H1 (cell line): ENCODE measurements around the gene UQCR10. TPM values are rescaled to one million over a fixed set of nuclear protein-coding genes. Genes with fewer than 3 reads are reported as not detected.

Experiments used
- CTCF ChIA-PET: fragments of 300-600 bp; sonication (Branson Sonifier 250); formaldehyde crosslinking; loops from one replicate; lab custom pipeline; 2021; ENCODE audit not compliant: partially characterized antibody; lab: Charles Lee
- POLR2A ChIA-PET: fragments of 300-600 bp; sonication (Branson Sonifier 250); formaldehyde crosslinking; loops from one replicate; lab custom pipeline; 2021; ENCODE audit warnings: inconsistent platforms; ENCODE audit not compliant: partially characterized antibody; lab: Charles Lee
- DNase-seq, 2 experiments: peaks; one replicate each; pipeline versions ENCODE4 v3.0.0 to v3.0.0-alpha.2; 2010 to 2022; ENCODE audit warnings: low spot score in 2 of 2, low read depth in 1 of 2, mixed read lengths in 1 of 2
- FAIRE-seq: peaks from 2 replicates; lab custom pipeline; 2011; peaks lifted over from hg19 to GRCh38; lab: Jason Lieb, UNC
- H2AFZ ChIP-seq: 2 replicates; pipeline ENCODE4 v1.8.1; 2012; ENCODE audit warnings: low read length, inconsistent platforms
- H2AK5ac ChIP-seq: 2 replicates; pipeline ENCODE4 v1.6.1; 2013; ENCODE audit warnings: low read depth, low read length
- H2BK120ac ChIP-seq: replicated peaks from 2 replicates; pipeline ENCODE3; 2013; ENCODE audit warnings: low read depth, low read length, inconsistent platforms
- H2BK12ac ChIP-seq: 2 replicates; pipeline ENCODE4 v1.6.1; 2013; ENCODE audit warnings: low read depth, low read length
- H2BK15ac ChIP-seq: 2 replicates; pipeline ENCODE4 v1.6.1; 2013; ENCODE audit warnings: low read length
- H2BK20ac ChIP-seq: 2 replicates; pipeline ENCODE4 v1.6.1; 2013; ENCODE audit warnings: low read length
- H2BK5ac ChIP-seq: 2 replicates; pipeline ENCODE4 v1.6.1; 2013; ENCODE audit warnings: low read depth, low read length
- H3K14ac ChIP-seq: 2 replicates; pipeline ENCODE4 v1.6.1; 2013; ENCODE audit warnings: inconsistent platforms; ENCODE audit not compliant: insufficient read length
- H3K18ac ChIP-seq: 2 replicates; pipeline ENCODE4 v1.6.1; 2013; ENCODE audit warnings: low read length; ENCODE audit errors: extremely low read depth
- H3K23ac ChIP-seq: 2 replicates; pipeline ENCODE4 v1.6.1; 2013; ENCODE audit warnings: inconsistent platforms; ENCODE audit not compliant: insufficient read length
- H3K23me2 ChIP-seq: 2 replicates; pipeline ENCODE4 v1.6.1; 2013; ENCODE audit warnings: low read depth, low read length
- H3K27ac ChIP-seq: 2 replicates; pipeline ENCODE4 v1.6.1; 2011; ENCODE audit warnings: low read depth, low read length, inconsistent platforms
- H3K27me3 ChIP-seq, 4 experiments: replicated peaks in 1 of 4; 1 replicate in 1 of 4; 2 replicates in 3 of 4; pipeline versions ENCODE4 v1.6.1 to v1.8.1; 2011 to 2013; ENCODE audit warnings: low read length in 3 of 4, mild to moderate bottlenecking in 3 of 4, inconsistent platforms in 2 of 4, mixed read lengths in 2 of 4, moderate library complexity in 1 of 4; ENCODE audit not compliant: control insufficient read depth in 3 of 4, insufficient read depth in 3 of 4; ENCODE audit errors: extremely low read depth in 1 of 4
- H3K36me3 ChIP-seq, 4 experiments: 2 replicates each; pipeline versions ENCODE4 v1.6.1 to v1.8.1; 2011 to 2013; ENCODE audit warnings: mild to moderate bottlenecking in 4 of 4, low read length in 3 of 4, moderate library complexity in 2 of 4, control low read depth in 1 of 4, inconsistent platforms in 1 of 4; ENCODE audit not compliant: insufficient read depth in 4 of 4, control insufficient read depth in 2 of 4
- H3K4ac ChIP-seq: replicated peaks from 2 replicates; pipeline ENCODE3; 2013; ENCODE audit warnings: low read length, low read depth, mixed read lengths, inconsistent platforms; ENCODE audit not compliant: insufficient read length
- H3K4me1 ChIP-seq, 4 experiments: replicated peaks in 1 of 4; 1 replicate in 1 of 4; 2 replicates in 3 of 4; pipeline versions ENCODE4 v1.6.1 to v1.8.1; 2011 to 2013; ENCODE audit warnings: low read length in 3 of 4, inconsistent platforms in 2 of 4, mixed read lengths in 1 of 4; ENCODE audit not compliant: insufficient read depth in 4 of 4, control insufficient read depth in 3 of 4
- H3K4me2 ChIP-seq, 2 experiments: 2 replicates each; pipeline versions ENCODE4 v1.6.1 to v1.8.1; 2011 to 2013; ENCODE audit warnings: low read depth in 2 of 2, low read length in 2 of 2, control low read depth in 1 of 2, inconsistent platforms in 1 of 2, mild to moderate bottlenecking in 1 of 2; ENCODE audit not compliant: insufficient read depth in 1 of 2
- H3K4me3 ChIP-seq, 4 experiments: fragments of 200-600, 300-600 bp in 1 of 4; sonication (generic), shearing (Covaris generic), sonication (Bioruptor Twin) in 1 of 4; 2 replicates each; pipeline versions ENCODE4 v1.5.1 to v1.8.1; 2011 to 2016; ENCODE audit warnings: low read length in 4 of 4, low read depth in 3 of 4, control low read depth in 2 of 4, inconsistent platforms in 2 of 4, mild to moderate bottlenecking in 2 of 4, mixed read lengths in 1 of 4, moderate library complexity in 1 of 4; ENCODE audit not compliant: insufficient read depth in 2 of 4; ENCODE audit errors: extremely low read depth in 1 of 4
- H3K56ac ChIP-seq: replicated peaks from 2 replicates; pipeline ENCODE3; 2013; ENCODE audit warnings: low read depth, mild to moderate bottlenecking, mixed read lengths, low read length, inconsistent platforms; ENCODE audit not compliant: insufficient read length
- H3K79me1 ChIP-seq: 2 replicates; pipeline ENCODE4 v1.6.1; 2013; ENCODE audit warnings: low read depth, low read length, control low read depth
- H3K79me2 ChIP-seq, 2 experiments: 2 replicates each; pipeline versions ENCODE4 v1.6.1 to v1.8.1; 2012 to 2013; ENCODE audit warnings: low read length in 2 of 2, mild to moderate bottlenecking in 2 of 2, inconsistent platforms in 1 of 2; ENCODE audit not compliant: insufficient read depth in 2 of 2, control insufficient read depth in 1 of 2
- H3K9ac ChIP-seq, 4 experiments: replicated peaks in 1 of 4; 1 replicate in 1 of 4; 2 replicates in 3 of 4; pipeline versions ENCODE4 v1.6.1 to v1.8.1; 2011 to 2013; ENCODE audit warnings: low read depth in 3 of 4, low read length in 3 of 4, control low read depth in 2 of 4, mild to moderate bottlenecking in 2 of 4, moderate library complexity in 2 of 4, inconsistent platforms in 1 of 4; ENCODE audit errors: extremely low read depth in 1 of 4
- H3K9me3 ChIP-seq, 2 experiments: 2 replicates each; pipeline versions ENCODE4 v1.6.1 to v1.8.1; 2012 to 2013; ENCODE audit warnings: mild to moderate bottlenecking in 2 of 2, moderate library complexity in 2 of 2, control low read depth in 1 of 2, inconsistent platforms in 1 of 2, low read depth in 1 of 2, low read length in 1 of 2, mixed read lengths in 1 of 2; ENCODE audit not compliant: insufficient read depth in 2 of 2
- H4K20me1 ChIP-seq, 2 experiments: replicated peaks in 1 of 2; 2 replicates each; pipeline versions ENCODE3 to v1.8.1; 2011 to 2013; ENCODE audit warnings: inconsistent platforms in 2 of 2, low read length in 2 of 2, mild to moderate bottlenecking in 1 of 2; ENCODE audit not compliant: insufficient read depth in 2 of 2, control insufficient read depth in 1 of 2
- H4K5ac ChIP-seq: 2 replicates; pipeline ENCODE4 v1.6.1; 2013; ENCODE audit warnings: low read length, low read depth, mixed read lengths, inconsistent platforms; ENCODE audit not compliant: insufficient read length
- H4K8ac ChIP-seq: 2 replicates; pipeline ENCODE4 v1.8.0; 2013; ENCODE audit warnings: mild to moderate bottlenecking, moderate library complexity, low read length, inconsistent platforms; ENCODE audit not compliant: insufficient read depth; ENCODE audit errors: extremely low read depth
- H4K91ac ChIP-seq: replicated peaks from 2 replicates; pipeline ENCODE3; 2013; ENCODE audit warnings: low read length, mixed read lengths, inconsistent platforms; ENCODE audit not compliant: insufficient read length
- ASH2L ChIP-seq: fragments of 200-600, 300-600 bp; sonication (generic); IDR thresholded peaks from one replicate; pipeline ENCODE4 v1.7.1; 2017; ENCODE audit warnings: low read length
- CHD2 ChIP-seq: IDR thresholded peaks from 2 replicates; pipeline ENCODE4 v1.6.1; 2012; ENCODE audit warnings: low read length, improper control_type of control experiment
- FOSL1 ChIP-seq: IDR thresholded peaks from 2 replicates; pipeline ENCODE4 v1.6.1; 2011; ENCODE audit warnings: mild to moderate bottlenecking, low read depth, low read length, moderate library complexity; ENCODE audit not compliant: insufficient read depth
- NANOG ChIP-seq: IDR thresholded peaks from 2 replicates; pipeline ENCODE4 v1.6.1; 2011; ENCODE audit warnings: low read length, low read depth, mild to moderate bottlenecking, inconsistent platforms; ENCODE audit not compliant: insufficient read depth, poor library complexity, severe bottlenecking
- SP1 ChIP-seq: IDR thresholded peaks from 2 replicates; pipeline ENCODE4 v1.6.1; 2011; ENCODE audit warnings: low read depth, low read length
- YY1 ChIP-seq: IDR thresholded peaks from 2 replicates; pipeline ENCODE4 v1.6.1; 2011; ENCODE audit warnings: low read depth, mild to moderate bottlenecking, low read length
- ZNF274 ChIP-seq: IDR thresholded peaks from 2 replicates; pipeline ENCODE4 v1.7.0; 2012; ENCODE audit warnings: low read length, borderline replicate concordance; ENCODE audit errors: extremely low read depth
- WGBS, 2 experiments: shearing (Covaris generic) in 1 of 2; methylation state at CpG; one replicate each; pipeline versions ENCODE4 v1.1.6 to v1.1.7; 2013 to 2015; ENCODE audit warnings: low lambda C conversion rate in 2 of 2, mixed read lengths in 2 of 2, inconsistent platforms in 1 of 2, low coverage in 1 of 2, missing lambda C conversion rate in 1 of 2; ENCODE audit not compliant: insufficient replicate concordance in 2 of 2, insufficient coverage in 1 of 2, insufficient read length in 1 of 2; ENCODE audit errors: extremely low coverage in 1 of 2, missing lambda C conversion rate in 1 of 2; 5-methylcytosine and 5-hydroxymethylcytosine counted together
- polyA plus RNA-seq, 7 experiments: library from polyadenylated mRNA; depleted of rRNA in 3 of 7; stranded (reverse) in 5 of 7; unstranded in 2 of 7; fragments of >200 nt in 5 of 7; fragments of 200-250 nt in 2 of 7; gene quantifications; 1 replicate in 5 of 7; 2 replicates in 1 of 7; 4 replicates in 1 of 7; pipeline versions ENCODE4 v1.2.1 to v1.2.3, GENCODE V29; 2011 to 2013; ENCODE audit warnings: missing spikeins in 2 of 7, mixed read lengths in 2 of 7
- total RNA-seq: library from RNA; stranded (reverse); fragmentation: NEBNext Ultra II Directional; extraction: Animal tissue kit (Norgen Biotek cat#: 25700); gene quantifications from 2 replicates; pipeline ENCODE4 v1.2.1, GENCODE V29; 2021

UQCR10 gene
- total and polyA plus RNA-seq, 2 of the 8 experiments (the other 6 are each of a cell fraction or from before 2014, with no cell fraction given) = 102 to 260 TPM

GRCh38 chr22:29741926-29742325 lies 25.2 kb upstream of the UQCR10 start:
- DNase-seq = no peak

More at GRCh38 chr22:29741926-29742325, 25.2 kb upstream of the UQCR10 start:
- CTCF ChIA-PET = interaction anchor here (0.9 to 1.6 kb wide), 7 partner anchors 16 to 263 kb away, joined by 3 to 5 read pairs (median 3); no protein-coding TSS in a partner anchor
- H3K79me1 ChIP-seq = no peaks in the 10 kb centered on the region; the same call in 1 of the 2 replicates
- no peak overlapping the region for H2BK120ac ChIP-seq
- no peaks in the 10 kb centered on the region; a peak in 3 of 7 replicates for H3K4me1 ChIP-seq
- H3K4ac ChIP-seq = no peak overlapping the region
- H3K79me2 ChIP-seq = no peaks in the 10 kb centered on the region
- H4K91ac ChIP-seq = no peak overlapping the region
- no peak overlapping the region for H3K9ac ChIP-seq
- H3K4me2 ChIP-seq = no peak overlapping the region
- no peak overlapping the region for H3K4me3 ChIP-seq
- no peak overlapping the region for H2BK20ac ChIP-seq
- H3K23me2 ChIP-seq = no peaks in the 10 kb centered on the region
- H2AFZ ChIP-seq = no peak overlapping the region
- no peak overlapping the region for H3K14ac ChIP-seq
- H2BK15ac ChIP-seq = no peak overlapping the region
- TF ChIP-seq FOSL1 = no peak
- TF ChIP-seq ASH2L = no peak
- TF ChIP-seq YY1 = no peak
- no peak for TF ChIP-seq NANOG
- no peak for TF ChIP-seq CHD2
- TF ChIP-seq ZNF274 = no peak
- no peak for TF ChIP-seq SP1
- H3K27ac ChIP-seq = no peak overlapping the region
- no peak overlapping the region for H3K56ac ChIP-seq
- H4K8ac ChIP-seq = no peak overlapping the region
- no peaks in the 10 kb centered on the region for H3K27me3 ChIP-seq
- no peak overlapping the region for H3K18ac ChIP-seq
- 79% methylated on average over 2 of the region's 2 CpGs; no CpG with 5 or more reads in 1 of the 2 experiments for WGBS, 2 experiments
- no peaks in the 10 kb centered on the region for H3K9me3 ChIP-seq
- POLR2A ChIA-PET = interaction anchor here (1.0 to 1.3 kb wide), 2 partner anchors 11 to 263 kb away, joined by 3 read pairs; no protein-coding TSS in a partner anchor
- H2AK5ac ChIP-seq = no peak overlapping the region
- H2BK12ac ChIP-seq = no peak overlapping the region
- FAIRE-seq = no peak
- H3K23ac ChIP-seq = no peak overlapping the region
- no peaks in the 10 kb centered on the region for H4K20me1 ChIP-seq
- no peaks in the 10 kb centered on the region for H3K36me3 ChIP-seq
- H2BK5ac ChIP-seq = no peak overlapping the region
- H4K5ac ChIP-seq = no peak overlapping the region
